K562 (cell line): Measurements from ENCODE around the gene GRID2IP.

ENCODE experiments used
- CHD4 ChIP-seq: fragments of 200-600 bp; sonication (generic); IDR thresholded peaks from 3 replicates; pipeline ENCODE4 v1.6.1; 2012; ENCODE audit warnings: low read depth, mild to moderate bottlenecking, mixed read lengths, low read length, inconsistent platforms; ENCODE audit not compliant: insufficient read depth, insufficient replicate concordance, poor library complexity, severe bottlenecking
- EZH2 ChIP-seq: IDR thresholded peaks from 2 replicates; pipeline ENCODE4 v1.6.1; 2012; ENCODE audit warnings: low read depth, mild to moderate bottlenecking, inconsistent platforms, low read length, borderline replicate concordance
- FOXJ3 ChIP-seq: sonication (generic); formaldehyde crosslinking; IDR thresholded peaks from 2 replicates; pipeline ENCODE4 v1.4.0; 2020; ENCODE audit warnings: mild to moderate bottlenecking, missing genetic modification reagents
- MCM3 ChIP-seq: fragments of 450-650 bp; IDR thresholded peaks from 2 replicates; pipeline ENCODE4 v1.6.1; 2016
- NR3C1 ChIP-seq: sonication (generic); formaldehyde crosslinking; IDR thresholded peaks from 2 replicates; pipeline ENCODE4 v1.8.1; 2022; ENCODE audit warnings: missing genetic modification reagents
- TF ChIP-seq, protein P1 (sequence below): fragments of 450-650 bp; formaldehyde crosslinking; IDR thresholded peaks from 2 replicates; pipeline ENCODE4 v1.4.0; 2020; ENCODE audit warnings: mild to moderate bottlenecking, mixed read lengths
- TF ChIP-seq, protein P2 (sequence below): fragments of 250-450 bp; sonication (Bioruptor Pico); IDR thresholded peaks from 2 replicates; pipeline ENCODE4 v1.9.0; 2021; ENCODE audit warnings: mild to moderate bottlenecking

DNA sequence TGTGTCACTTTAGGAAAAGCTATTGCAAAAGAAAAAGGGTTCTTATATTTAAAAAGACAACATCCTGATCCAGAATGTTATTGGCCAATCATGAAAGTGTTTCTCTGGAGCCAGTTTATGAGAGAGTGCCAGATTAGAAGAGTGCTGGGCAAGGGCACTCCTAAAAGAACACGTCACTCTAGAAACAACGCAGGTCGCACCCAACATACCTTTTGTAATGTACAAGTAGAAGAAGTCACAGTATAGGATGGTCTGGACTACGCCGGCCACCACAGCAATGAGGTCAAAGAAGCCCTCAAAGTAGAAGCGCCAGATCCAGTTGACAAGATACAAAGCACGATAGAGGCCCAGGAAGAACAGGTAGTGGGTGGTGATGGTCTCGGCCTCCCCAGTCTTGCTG lies 85.4 kb downstream of the GRID2IP start:
- TF ChIP-seq MCM3 = no peak
- TF ChIP-seq, protein P1, sequence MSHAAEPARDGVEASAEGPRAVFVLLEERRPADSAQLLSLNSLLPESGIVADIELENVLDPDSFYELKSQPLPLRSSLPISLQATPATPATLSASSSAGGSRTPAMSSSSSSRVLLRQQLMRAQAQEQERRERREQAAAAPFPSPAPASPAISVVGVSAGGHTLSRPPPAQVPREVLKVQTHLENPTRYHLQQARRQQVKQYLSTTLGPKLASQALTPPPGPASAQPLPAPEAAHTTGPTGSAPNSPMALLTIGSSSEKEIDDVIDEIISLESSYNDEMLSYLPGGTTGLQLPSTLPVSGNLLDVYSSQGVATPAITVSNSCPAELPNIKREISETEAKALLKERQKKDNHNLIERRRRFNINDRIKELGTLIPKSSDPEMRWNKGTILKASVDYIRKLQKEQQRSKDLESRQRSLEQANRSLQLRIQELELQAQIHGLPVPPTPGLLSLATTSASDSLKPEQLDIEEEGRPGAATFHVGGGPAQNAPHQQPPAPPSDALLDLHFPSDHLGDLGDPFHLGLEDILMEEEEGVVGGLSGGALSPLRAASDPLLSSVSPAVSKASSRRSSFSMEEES (CRISPR knock-in tag) = no peak
- TF ChIP-seq EZH2 = no peak
- no peak for TF ChIP-seq NR3C1 (CRISPR knock-in tag)
- TF ChIP-seq, protein P2, sequence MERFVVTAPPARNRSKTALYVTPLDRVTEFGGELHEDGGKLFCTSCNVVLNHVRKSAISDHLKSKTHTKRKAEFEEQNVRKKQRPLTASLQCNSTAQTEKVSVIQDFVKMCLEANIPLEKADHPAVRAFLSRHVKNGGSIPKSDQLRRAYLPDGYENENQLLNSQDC (CRISPR knock-in tag) = no peak
- TF ChIP-seq FOXJ3 (CRISPR knock-in tag) = no peak
- no peak for TF ChIP-seq CHD4
